Placental epithelial cell (primary cell): ENCODE data around the gene MAST4. TPM values are rescaled to one million over a fixed set of nuclear protein-coding genes. Genes with fewer than 3 reads are reported as not detected.

Experiments used
- total RNA-seq: library from RNA; depleted of rRNA; stranded (reverse); fragments of >200 nt; gene quantifications from 2 replicates; pipeline ENCODE4 v1.2.3, GENCODE V29; 2012

The MAST4 gene
- total RNA-seq, result 36.1 and 36.8 TPM in 2 replicates

GRCh38 chr5:66595756-66596635 lies at the start of gene MAST4:
Gene MAST4 (plus strand): TSS chr5:66596393. CDS start chr5:66596656, 263 bp downstream.

GRCh38 chr5:67196537-67197059 lies 600.4 kb downstream of the MAST4 start, which contains the start of gene CD180:
Gene CD180 (minus strand): TSS chr5:67196799. CDS start chr5:67196641, 158 bp downstream.

